Body of pancreas (tissue), 4 donors: ENCODE results near the gene TBCE.

Experiments used
- POLR2A ChIP-seq, 3 donors: fragments of 450-650 bp; IDR thresholded peaks; one replicate each; pipeline ENCODE4 v1.6.1; 2016; ENCODE audit warnings: antibody characterized with exemption in 3 of 3, mild to moderate bottlenecking in 2 of 3
- TF ChIP-seq, protein P1 (sequence below), 7 experiments: fragments of 450-650 bp in 4 of 7; fragments of 200-600 bp in 3 of 7; sonication (generic) in 3 of 7; IDR thresholded peaks; one replicate each; pipeline ENCODE4 v1.5.1; 2016 to 2019; ENCODE audit warnings: antibody characterized with exemption in 7 of 7

- TF ChIP-seq, protein P1, sequence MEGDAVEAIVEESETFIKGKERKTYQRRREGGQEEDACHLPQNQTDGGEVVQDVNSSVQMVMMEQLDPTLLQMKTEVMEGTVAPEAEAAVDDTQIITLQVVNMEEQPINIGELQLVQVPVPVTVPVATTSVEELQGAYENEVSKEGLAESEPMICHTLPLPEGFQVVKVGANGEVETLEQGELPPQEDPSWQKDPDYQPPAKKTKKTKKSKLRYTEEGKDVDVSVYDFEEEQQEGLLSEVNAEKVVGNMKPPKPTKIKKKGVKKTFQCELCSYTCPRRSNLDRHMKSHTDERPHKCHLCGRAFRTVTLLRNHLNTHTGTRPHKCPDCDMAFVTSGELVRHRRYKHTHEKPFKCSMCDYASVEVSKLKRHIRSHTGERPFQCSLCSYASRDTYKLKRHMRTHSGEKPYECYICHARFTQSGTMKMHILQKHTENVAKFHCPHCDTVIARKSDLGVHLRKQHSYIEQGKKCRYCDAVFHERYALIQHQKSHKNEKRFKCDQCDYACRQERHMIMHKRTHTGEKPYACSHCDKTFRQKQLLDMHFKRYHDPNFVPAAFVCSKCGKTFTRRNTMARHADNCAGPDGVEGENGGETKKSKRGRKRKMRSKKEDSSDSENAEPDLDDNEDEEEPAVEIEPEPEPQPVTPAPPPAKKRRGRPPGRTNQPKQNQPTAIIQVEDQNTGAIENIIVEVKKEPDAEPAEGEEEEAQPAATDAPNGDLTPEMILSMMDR (IDR thresholded peaks at IDR 0.05), result no peak
- no peak for TF ChIP-seq POLR2A (IDR thresholded peaks at IDR 0.05)
Observed at GRCh38 chr1:235424092-235424491, 56.9 kb downstream of the TBCE start.
